ENCODE measurements around the gene METTL9.

The METTL9 gene

DNA sequence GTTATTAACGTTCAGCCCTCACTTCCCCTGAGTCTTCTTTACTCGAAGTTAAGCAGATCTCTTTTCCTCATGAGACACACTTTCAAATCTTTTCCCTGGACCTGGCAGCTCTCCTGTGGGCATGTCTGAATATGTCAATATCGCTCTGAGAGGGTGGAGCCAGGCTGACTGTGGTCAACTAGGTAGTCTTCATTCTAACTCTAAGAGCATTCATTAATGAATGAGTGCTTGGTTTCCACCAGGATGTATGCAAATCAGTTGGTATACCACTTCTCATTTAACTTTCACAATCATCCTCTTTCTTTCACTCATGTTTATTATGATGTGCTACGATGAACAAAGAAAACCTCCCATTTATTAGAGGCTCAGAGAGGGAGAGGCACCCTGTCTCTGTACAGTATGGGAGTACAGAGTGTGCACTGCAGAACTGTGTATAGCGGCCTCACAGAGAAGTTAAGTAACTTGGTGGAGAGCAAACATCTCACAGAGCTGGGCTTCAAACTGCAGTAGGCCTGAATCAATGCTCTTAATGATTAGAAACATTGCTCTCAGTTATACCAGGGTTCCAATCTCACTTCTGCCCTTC is 104.3 kb downstream of the METTL9 start:
- Histone ChIP-seq H3K4me1 (ENCODE audit: control extremely low read depth in 1 of 4, control insufficient read depth in 4 of 4, insufficient read depth in 4 of 4, low read length in 3 of 4) (peaks cover 0 to 3% (median 0%) of the 10 kb centered on the region in 4 experiments), H3K27ac (ENCODE audit: insufficient read depth in 1 of 2, low read depth in 1 of 2, low read length in 2 of 2, poor library complexity in 1 of 2, severe bottlenecking in 2 of 2) (no peak overlapping the region), H3K36me3 (ENCODE audit: control insufficient read depth in 4 of 4, insufficient read depth in 4 of 4, low read length in 3 of 4) (no peaks in the 10 kb centered on the region), H3K9me3 (ENCODE audit: control extremely low read depth in 1 of 5, control insufficient read depth in 4 of 5, insufficient read depth in 2 of 5, low read depth in 1 of 5, low read length in 4 of 5) (no peaks in the 10 kb centered on the region), H3K27me3 (replicated peaks in 2 of 5; ENCODE audit: control insufficient read depth in 4 of 5, insufficient read depth in 5 of 5, low read length in 4 of 5) (no peaks in the 10 kb centered on the region), H3K4me3 (ENCODE audit: control insufficient read depth in 1 of 7, extremely low read depth in 1 of 7, insufficient read depth in 4 of 7, low read depth in 2 of 7, low read length in 6 of 7) (no peak overlapping the region)
- POLR2A ChIA-PET = no interaction called here
- WGBS (ENCODE audit: insufficient coverage) = 85% methylated on average over 4 of the region's 5 CpGs
- DNase-seq = no peak
- CTCF ChIA-PET = interaction anchor here (0.7 to 2.5 kb wide), 3 partner anchors 15 to 139 kb away, joined by 3 to 7 read pairs (median 3); no protein-coding TSS in a partner anchor

DNA sequence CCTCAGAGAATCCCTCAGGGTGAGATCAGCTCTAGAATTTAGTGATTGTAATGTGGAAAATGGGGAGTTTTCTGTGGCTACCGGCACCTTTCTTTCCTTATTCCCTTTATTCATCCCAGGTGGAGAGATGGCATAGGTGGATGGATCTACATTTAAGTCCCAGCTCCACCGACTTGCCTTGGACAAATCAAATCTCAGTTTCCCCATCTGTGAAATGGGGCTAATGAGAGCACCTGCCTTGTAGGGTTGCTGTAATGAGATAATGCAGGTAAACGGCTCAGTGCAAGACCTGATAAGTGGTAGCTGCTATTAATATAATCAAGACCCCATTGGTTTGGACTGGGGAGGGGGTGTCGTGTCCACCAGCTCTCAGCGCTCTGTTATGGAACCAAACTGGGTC is 104.9 kb downstream of the METTL9 start:
- no peaks in the 10 kb centered on the region for H3K27me3 ChIP-seq (replicated peaks in 2 of 5; ENCODE audit: control insufficient read depth in 4 of 5, insufficient read depth in 5 of 5, low read length in 4 of 5)
- no peak overlapping the region for H3K27ac ChIP-seq (ENCODE audit: insufficient read depth in 1 of 2, low read depth in 1 of 2, low read length in 2 of 2, poor library complexity in 1 of 2, severe bottlenecking in 2 of 2)
- peaks cover 0 to 3% (median 0%) of the 10 kb centered on the region in 4 experiments for H3K4me1 ChIP-seq (ENCODE audit: control extremely low read depth in 1 of 4, control insufficient read depth in 4 of 4, insufficient read depth in 4 of 4, low read length in 3 of 4)
- 88% methylated on average over 3 of the region's 5 CpGs for WGBS (ENCODE audit: insufficient coverage)
- CTCF ChIA-PET = interaction anchor here (0.7 to 2.5 kb wide), 3 partner anchors 15 to 140 kb away, joined by 3 to 7 read pairs (median 3); no protein-coding TSS in a partner anchor
- H3K9me3 ChIP-seq (ENCODE audit: control extremely low read depth in 1 of 5, control insufficient read depth in 4 of 5, insufficient read depth in 2 of 5, low read depth in 1 of 5, low read length in 4 of 5) = no peaks in the 10 kb centered on the region
- no peaks in the 10 kb centered on the region for H3K36me3 ChIP-seq (ENCODE audit: control insufficient read depth in 4 of 4, insufficient read depth in 4 of 4, low read length in 3 of 4)
- no peak for DNase-seq
- POLR2A ChIA-PET = no interaction called here
- H3K4me3 ChIP-seq (ENCODE audit: control insufficient read depth in 1 of 7, extremely low read depth in 1 of 7, insufficient read depth in 4 of 7, low read depth in 2 of 7, low read length in 6 of 7) = no peak overlapping the region

DNA sequence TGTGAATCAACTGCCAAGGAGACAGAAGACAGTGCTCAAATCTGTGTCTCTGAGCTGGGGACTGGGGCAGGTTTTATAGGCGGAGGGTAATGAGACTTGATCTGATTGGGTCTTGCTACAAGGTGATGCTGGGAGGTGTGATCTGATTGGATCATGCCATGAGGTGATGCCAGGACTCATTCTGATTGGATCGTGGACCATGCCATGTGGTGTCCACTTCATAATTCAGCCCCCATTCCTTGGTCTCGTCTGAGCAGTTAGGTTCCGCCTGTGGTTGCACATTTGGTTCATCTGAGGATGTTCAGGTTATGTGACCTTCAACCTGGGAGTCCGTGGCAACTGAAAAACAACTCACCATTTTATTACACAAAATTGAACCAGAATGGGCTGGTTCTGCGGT is 105.4 kb downstream of the METTL9 start:
- POLR2A ChIA-PET = no interaction called here
- H3K27ac ChIP-seq (ENCODE audit: insufficient read depth in 1 of 2, low read depth in 1 of 2, low read length in 2 of 2, poor library complexity in 1 of 2, severe bottlenecking in 2 of 2) = no peak overlapping the region
- no peak overlapping the region for H3K4me3 ChIP-seq (ENCODE audit: control insufficient read depth in 1 of 7, extremely low read depth in 1 of 7, insufficient read depth in 4 of 7, low read depth in 2 of 7, low read length in 6 of 7)
- H3K27me3 ChIP-seq (replicated peaks in 2 of 5; ENCODE audit: control insufficient read depth in 4 of 5, insufficient read depth in 5 of 5, low read length in 4 of 5) = no peaks in the 10 kb centered on the region
- no peak for DNase-seq
- CTCF ChIA-PET = interaction anchor here (0.7 to 2.5 kb wide), 4 partner anchors 14 to 140 kb away, joined by 3 to 7 read pairs (median 3); no protein-coding TSS in a partner anchor
- H3K36me3 ChIP-seq (ENCODE audit: control insufficient read depth in 4 of 4, insufficient read depth in 4 of 4, low read length in 3 of 4) = no peaks in the 10 kb centered on the region
- H3K4me1 ChIP-seq (ENCODE audit: control extremely low read depth in 1 of 4, control insufficient read depth in 4 of 4, insufficient read depth in 4 of 4, low read length in 3 of 4) = peaks cover 0 to 3% (median 0%) of the 10 kb centered on the region in 4 experiments
- 94% methylated on average over 5 of the region's 6 CpGs for WGBS (ENCODE audit: insufficient coverage)
- H3K9me3 ChIP-seq (ENCODE audit: control extremely low read depth in 1 of 5, control insufficient read depth in 4 of 5, insufficient read depth in 2 of 5, low read depth in 1 of 5, low read length in 4 of 5) = no peaks in the 10 kb centered on the region
